DND-41 (cell line): Measurements from ENCODE around the gene PTGES.
A peak's percentile ranks its signal among the peaks of the same experiment; 100 is the strongest.
"Not testable (repeated sequence)": the region's sequence is repeated elsewhere in the genome, so short reads cannot be mapped to it uniquely, and the experiment has no call there.

Source experiments
- ATAC-seq: fragments of 200-7000 bp; cut with Tn5 transposase; 3 replicates; pipeline ENCODE4 v1.9.1; 2021; ENCODE audit warnings: low read depth; ENCODE audit not compliant: insufficient read depth
- DNase-seq: peaks from one replicate; pipeline ENCODE4 v3.0.0-alpha.2; 2020
- H2AFZ ChIP-seq: 2 replicates; pipeline ENCODE4 v1.6.0; 2012; ENCODE audit warnings: low read depth, low read length
- H3K27ac ChIP-seq: 2 replicates; pipeline ENCODE4 v1.5.1; 2012; ENCODE audit warnings: low read length, inconsistent platforms
- H3K27me3 ChIP-seq: fragments of 200-600 bp; sonication (generic); 2 replicates; pipeline ENCODE4 v1.6.0; 2012; ENCODE audit warnings: low read length, mild to moderate bottlenecking, inconsistent platforms; ENCODE audit not compliant: insufficient read depth, poor library complexity
- H3K36me3 ChIP-seq: 2 replicates; pipeline ENCODE4 v1.5.1; 2012; ENCODE audit warnings: low read length, inconsistent platforms; ENCODE audit not compliant: insufficient read depth
- H3K4me1 ChIP-seq: 2 replicates; pipeline ENCODE4 v1.5.1; 2012; ENCODE audit warnings: mild to moderate bottlenecking, low read length; ENCODE audit not compliant: insufficient read depth
- H3K4me2 ChIP-seq: 2 replicates; pipeline ENCODE4 v1.6.0; 2012; ENCODE audit warnings: mild to moderate bottlenecking, moderate library complexity, low read length, inconsistent platforms; ENCODE audit not compliant: insufficient read depth
- H3K4me3 ChIP-seq, 2 experiments: fragments of 200-600 bp in 1 of 2; shearing (Covaris generic) in 1 of 2; 2 replicates each; pipeline ENCODE4 v1.5.1; 2012 to 2016; ENCODE audit warnings: inconsistent platforms in 2 of 2, low read length in 2 of 2, mild to moderate bottlenecking in 2 of 2, low read depth in 1 of 2, moderate library complexity in 1 of 2
- H3K79me2 ChIP-seq: 2 replicates; pipeline ENCODE4 v1.6.0; 2012; ENCODE audit warnings: low read length, inconsistent platforms; ENCODE audit not compliant: insufficient read depth
- H3K9ac ChIP-seq: 2 replicates; pipeline ENCODE4 v1.6.0; 2012; ENCODE audit warnings: low read depth, mild to moderate bottlenecking, inconsistent platforms, low read length, moderate library complexity
- H3K9me3 ChIP-seq: 2 replicates; pipeline ENCODE4 v1.5.1; 2012; ENCODE audit warnings: low read length, moderate library complexity, mild to moderate bottlenecking, inconsistent platforms; ENCODE audit not compliant: insufficient read depth, severe bottlenecking
- H4K20me1 ChIP-seq: 2 replicates; pipeline ENCODE4 v1.6.0; 2012; ENCODE audit warnings: low read length; ENCODE audit not compliant: insufficient read depth
- CTCF ChIP-seq: IDR thresholded peaks from 2 replicates; pipeline ENCODE4 v1.5.1; 2012; ENCODE audit warnings: borderline replicate concordance, low read length, moderate library complexity, mild to moderate bottlenecking; ENCODE audit not compliant: poor library complexity, severe bottlenecking; ENCODE audit errors: extremely low read depth
- EZH2 ChIP-seq: IDR thresholded peaks from 3 replicates; pipeline ENCODE4 v1.6.1; 2012; ENCODE audit warnings: borderline replicate concordance, low read depth, mild to moderate bottlenecking, moderate library complexity, low read length, inconsistent platforms; ENCODE audit not compliant: severe bottlenecking

PTGES gene

GRCh38 chr9:129752900-129753729 lies at the start of gene PTGES:
TSS of gene PTGES (minus strand) at chr9:129753042. CDS start at chr9:129753012, 30 bp downstream.
- Histone ChIP-seq H3K4me2 (no peak within 1 kb of the TSS), H3K4me3 (no peak within 1 kb of the TSS), H3K27ac (no peak within 1 kb of the TSS), H3K27me3 (peaks cover 3% of the 10 kb centered on the region), H3K9me3 (no peaks in the 10 kb centered on the region), H3K36me3 (no peaks in the 10 kb centered on the region), H4K20me1 (no peaks in the 10 kb centered on the region), H3K4me1 (no peaks in the 10 kb centered on the region), H3K79me2 (no peaks in the 10 kb centered on the region), H3K9ac (no peak within 1 kb of the TSS), H2AFZ (no peak within 1 kb of the TSS)
- TF ChIP-seq EZH2 (no peak), CTCF (no peak)
- ATAC-seq (peak; percentile 81), DNase-seq (peak; percentile 53)

- H3K36me3 ChIP-seq: peaks cover 14% of the 10 kb centered on the region
- DNase-seq: no peak
- no peaks in the 10 kb centered on the region for H3K9me3 ChIP-seq
- H3K4me2 ChIP-seq: no peak overlapping the region
- H3K27ac ChIP-seq: no peak overlapping the region
- peak overlapping the region; percentile 22; the same call in 1 of the 2 replicates for H2AFZ ChIP-seq
- H3K4me1 ChIP-seq: peaks cover 10% of the 10 kb centered on the region
- no peaks in the 10 kb centered on the region for H3K27me3 ChIP-seq
- H3K79me2 ChIP-seq: peaks cover 23% of the 10 kb centered on the region
- ATAC-seq: no peak
- H3K9ac ChIP-seq: no peak overlapping the region
- peaks cover 11% of the 10 kb centered on the region; the same call in 1 of the 2 replicates for H4K20me1 ChIP-seq
- no peak overlapping the region for H3K4me3 ChIP-seq
- TF ChIP-seq CTCF (no peak), EZH2 (no peak)
These were observed 48.7 kb upstream of the PTGES start for GRCh38 chr9:129801504-129801903.

GRCh38 chr9:129798973-129799372 lies 46.1 kb upstream of the PTGES start:
- Histone ChIP-seq H3K27ac (no peak overlapping the region), H2AFZ (no peak overlapping the region), H3K27me3 (no peaks in the 10 kb centered on the region), H3K36me3 (no peaks in the 10 kb centered on the region; the same call in 1 of the 2 replicates), H3K4me1 (peaks cover 4% of the 10 kb centered on the region), H3K4me2 (no peak overlapping the region), H3K4me3 (no peak overlapping the region), H3K79me2 (peaks cover 6% of the 10 kb centered on the region), H3K9me3 (no peaks in the 10 kb centered on the region), H4K20me1 (peaks cover 3% of the 10 kb centered on the region; the same call in 1 of the 2 replicates), H3K9ac (no peak overlapping the region)
- DNase-seq: no peak
- no peak for TF ChIP-seq EZH2
- no peak for ATAC-seq

- not testable (repeated sequence) for DNase-seq, H3K4me1 ChIP-seq, H3K4me2 ChIP-seq, H2AFZ ChIP-seq, H3K36me3 ChIP-seq, ATAC-seq, H3K4me3 ChIP-seq, H3K27me3 ChIP-seq, H3K79me2 ChIP-seq, H3K27ac ChIP-seq, H3K9ac ChIP-seq, H3K9me3 ChIP-seq, H4K20me1 ChIP-seq
These were observed 43.2 kb upstream of the PTGES start for GRCh38 chr9:129796029-129796428.
